ENCODE data around the gene SCN1B. TPM values are rescaled to one million over a fixed set of nuclear protein-coding genes. Genes with fewer than 3 reads are reported as not detected.

SCN1B gene
- total and polyA plus RNA-seq, 2 of the 13 experiments (the other 11 are each of a cell fraction or from before 2014, with no cell fraction given): 2.7 to 20.1 TPM

GRCh38 chr19:34999498-35000337 lies 30.6 kb upstream of the SCN1B start, which contains the start of gene GRAMD1A (continued):
- TF ChIP-seq, protein P1, sequence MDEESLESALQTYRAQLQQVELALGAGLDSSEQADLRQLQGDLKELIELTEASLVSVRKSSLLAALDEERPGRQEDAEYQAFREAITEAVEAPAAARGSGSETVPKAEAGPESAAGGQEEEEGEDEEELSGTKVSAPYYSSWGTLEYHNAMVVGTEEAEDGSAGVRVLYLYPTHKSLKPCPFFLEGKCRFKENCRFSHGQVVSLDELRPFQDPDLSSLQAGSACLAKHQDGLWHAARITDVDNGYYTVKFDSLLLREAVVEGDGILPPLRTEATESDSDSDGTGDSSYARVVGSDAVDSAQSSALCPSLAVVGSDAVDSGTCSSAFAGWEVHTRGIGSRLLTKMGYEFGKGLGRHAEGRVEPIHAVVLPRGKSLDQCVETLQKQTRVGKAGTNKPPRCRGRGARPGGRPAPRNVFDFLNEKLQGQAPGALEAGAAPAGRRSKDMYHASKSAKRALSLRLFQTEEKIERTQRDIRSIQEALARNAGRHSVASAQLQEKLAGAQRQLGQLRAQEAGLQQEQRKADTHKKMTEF (CRISPR knock-in tag; IDR thresholded peaks at IDR 0.05): no peak; the same call in 1 of the 2 replicates
- no peak for TF ChIP-seq PLSCR1 (CRISPR knock-in tag; IDR thresholded peaks at IDR 0.05; ENCODE audit: borderline replicate concordance)
- TF ChIP-seq ZNF879 (CRISPR knock-in tag; IDR thresholded peaks at IDR 0.05): no peak
- no peak for TF ChIP-seq ZNF180 (CRISPR knock-in tag; IDR thresholded peaks at IDR 0.05; ENCODE audit: borderline replicate concordance, low read depth)
- no peak for TF ChIP-seq SNRNP70 (IDR thresholded peaks at IDR 0.05; ENCODE audit: low read depth, low read length)
- peak; percentile 26; the same call in 1 of the 2 replicates for TF ChIP-seq ZNF281 (CRISPR knock-in tag; IDR thresholded peaks at IDR 0.05; ENCODE audit: borderline replicate concordance)
- no peak for TF ChIP-seq NFYB (CRISPR knock-in tag; IDR thresholded peaks at IDR 0.05)
- TF ChIP-seq MYC (CRISPR knock-in tag; IDR thresholded peaks at IDR 0.05; ENCODE audit: borderline replicate concordance): 0 out of 2 replicates have a peak, but pooled peaks have one; percentile 0
- TF ChIP-seq ZNF570 (CRISPR knock-in tag; IDR thresholded peaks at IDR 0.05; ENCODE audit: borderline replicate concordance): no peak
- TF ChIP-seq KDM5A (IDR thresholded peaks at IDR 0.05; ENCODE audit: borderline replicate concordance, low read length): no peak
- TF ChIP-seq IKZF5 (CRISPR knock-in tag; IDR thresholded peaks at IDR 0.05): 0 out of 2 replicates have a peak, but pooled peaks have one; percentile 15
- TF ChIP-seq SNAPC4 (CRISPR knock-in tag; IDR thresholded peaks at IDR 0.05): peak; percentile 26; the same call in 1 of the 2 replicates
- TF ChIP-seq XRCC5 (optimal IDR thresholded peaks at IDR 0.05; ENCODE audit: low read length): no peak
- TF ChIP-seq STAT5B (CRISPR knock-in tag; IDR thresholded peaks at IDR 0.05): no peak
- TF ChIP-seq, protein P2, sequence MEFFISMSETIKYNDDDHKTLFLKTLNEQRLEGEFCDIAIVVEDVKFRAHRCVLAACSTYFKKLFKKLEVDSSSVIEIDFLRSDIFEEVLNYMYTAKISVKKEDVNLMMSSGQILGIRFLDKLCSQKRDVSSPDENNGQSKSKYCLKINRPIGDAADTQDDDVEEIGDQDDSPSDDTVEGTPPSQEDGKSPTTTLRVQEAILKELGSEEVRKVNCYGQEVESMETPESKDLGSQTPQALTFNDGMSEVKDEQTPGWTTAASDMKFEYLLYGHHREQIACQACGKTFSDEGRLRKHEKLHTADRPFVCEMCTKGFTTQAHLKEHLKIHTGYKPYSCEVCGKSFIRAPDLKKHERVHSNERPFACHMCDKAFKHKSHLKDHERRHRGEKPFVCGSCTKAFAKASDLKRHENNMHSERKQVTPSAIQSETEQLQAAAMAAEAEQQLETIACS (CRISPR knock-in tag; IDR thresholded peaks at IDR 0.05): no peak
